OCI-LY7 (cell line): ENCODE data around the gene DUOX1.

ENCODE experiments used
- EZH2phosphoT487 ChIP-seq: fragments of 200-600 bp; sonication (generic); IDR thresholded peaks from 2 replicates; pipeline ENCODE4 v1.6.1; 2018; ENCODE audit warnings: low read depth, borderline replicate concordance, mild to moderate bottlenecking, mixed run types, antibody characterized with exemption, low read length, moderate library complexity, mixed read lengths
- TF ChIP-seq, protein P1 (sequence below): fragments of 200-600 bp; sonication (generic); conservative IDR thresholded peaks from 2 replicates; pipeline ENCODE4 v1.5.1; 2014; ENCODE audit warnings: mild to moderate bottlenecking, antibody characterized with exemption, low read length, moderate library complexity, mixed read lengths

DNA sequence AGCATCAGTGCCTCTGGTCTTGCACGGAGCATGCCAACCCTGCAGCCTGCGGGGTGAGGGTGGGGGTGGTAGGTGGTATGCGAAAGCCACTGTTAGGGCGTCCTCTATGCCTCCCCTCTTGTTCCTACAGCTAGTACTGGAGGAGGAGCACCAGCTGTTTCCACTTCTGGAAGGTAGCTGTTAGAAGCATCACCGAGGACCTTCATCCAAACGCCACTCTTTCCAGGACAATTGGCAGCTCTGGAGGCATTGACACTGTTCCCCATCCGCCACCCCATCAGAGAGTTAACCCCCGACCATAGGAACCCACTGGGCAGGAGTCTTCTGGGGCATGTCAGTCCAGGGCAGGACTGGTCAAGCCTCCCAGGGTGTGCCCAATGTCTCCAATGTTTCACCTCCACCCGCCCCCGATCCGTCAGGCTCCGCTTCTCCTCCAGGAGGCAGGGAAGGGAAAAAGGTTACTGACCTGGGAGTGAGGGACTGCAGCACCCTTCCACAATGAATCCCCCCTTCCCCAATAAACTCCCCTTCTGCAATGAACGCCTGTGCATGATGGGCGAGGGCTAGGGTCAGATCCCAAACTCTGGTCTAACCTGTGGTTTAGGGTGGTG is 16.3 kb upstream of the DUOX1 start:
- TF ChIP-seq, protein P1, sequence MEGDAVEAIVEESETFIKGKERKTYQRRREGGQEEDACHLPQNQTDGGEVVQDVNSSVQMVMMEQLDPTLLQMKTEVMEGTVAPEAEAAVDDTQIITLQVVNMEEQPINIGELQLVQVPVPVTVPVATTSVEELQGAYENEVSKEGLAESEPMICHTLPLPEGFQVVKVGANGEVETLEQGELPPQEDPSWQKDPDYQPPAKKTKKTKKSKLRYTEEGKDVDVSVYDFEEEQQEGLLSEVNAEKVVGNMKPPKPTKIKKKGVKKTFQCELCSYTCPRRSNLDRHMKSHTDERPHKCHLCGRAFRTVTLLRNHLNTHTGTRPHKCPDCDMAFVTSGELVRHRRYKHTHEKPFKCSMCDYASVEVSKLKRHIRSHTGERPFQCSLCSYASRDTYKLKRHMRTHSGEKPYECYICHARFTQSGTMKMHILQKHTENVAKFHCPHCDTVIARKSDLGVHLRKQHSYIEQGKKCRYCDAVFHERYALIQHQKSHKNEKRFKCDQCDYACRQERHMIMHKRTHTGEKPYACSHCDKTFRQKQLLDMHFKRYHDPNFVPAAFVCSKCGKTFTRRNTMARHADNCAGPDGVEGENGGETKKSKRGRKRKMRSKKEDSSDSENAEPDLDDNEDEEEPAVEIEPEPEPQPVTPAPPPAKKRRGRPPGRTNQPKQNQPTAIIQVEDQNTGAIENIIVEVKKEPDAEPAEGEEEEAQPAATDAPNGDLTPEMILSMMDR: no peak
- no peak for TF ChIP-seq EZH2phosphoT487
